ENCODE data around the gene AK2.
"Not testable (repeated sequence)": the region's sequence is repeated elsewhere in the genome, so short reads cannot be mapped to it uniquely, and the experiment has no call there.

The AK2 gene

DNA sequence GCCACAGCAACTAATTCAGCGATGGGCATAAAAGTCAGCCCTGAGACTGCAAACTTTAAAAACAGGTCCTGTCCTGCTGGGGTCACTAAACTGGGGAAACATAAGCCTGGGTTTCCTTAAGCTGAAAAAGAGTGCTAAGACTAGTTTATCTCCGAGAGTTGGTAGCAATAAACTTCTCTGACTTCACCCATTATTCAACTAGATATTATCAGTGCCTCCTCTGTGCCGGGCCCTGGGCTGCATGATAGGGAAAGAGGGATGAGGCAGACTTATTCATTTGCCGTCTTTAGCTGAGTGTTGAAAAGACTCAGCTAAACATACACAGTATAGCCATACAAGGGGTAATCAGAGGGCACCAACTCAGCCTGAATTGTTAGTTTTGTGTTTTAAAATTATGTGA is 33.0 kb downstream of the AK2 start:
- no peak for FAIRE-seq
- no peak for DNase-seq (ENCODE audit: extremely low spot score, insufficient read length, low read depth)

DNA sequence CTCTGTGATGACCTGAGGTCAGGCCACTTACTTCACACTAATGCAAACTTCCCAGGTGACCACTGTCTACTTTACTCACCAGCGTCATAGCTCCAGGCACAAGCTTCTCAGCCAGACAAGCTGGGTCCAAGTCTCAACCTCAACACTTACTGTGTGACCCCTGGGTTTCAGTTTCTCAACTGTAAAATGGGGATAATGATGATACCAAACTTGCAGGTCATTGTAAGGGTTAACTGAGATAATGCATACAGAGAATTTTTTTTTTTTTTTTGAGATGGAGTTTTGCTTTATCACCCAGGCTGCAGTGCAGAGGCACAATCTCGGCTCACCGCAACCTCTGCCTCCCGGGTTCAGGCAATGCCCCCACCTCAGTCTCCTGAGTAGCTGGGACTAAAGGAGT is 34.7 kb downstream of the AK2 start:
- DNase-seq (ENCODE audit: extremely low spot score, insufficient read length, low read depth) (no peak), FAIRE-seq (no peak)

DNA sequence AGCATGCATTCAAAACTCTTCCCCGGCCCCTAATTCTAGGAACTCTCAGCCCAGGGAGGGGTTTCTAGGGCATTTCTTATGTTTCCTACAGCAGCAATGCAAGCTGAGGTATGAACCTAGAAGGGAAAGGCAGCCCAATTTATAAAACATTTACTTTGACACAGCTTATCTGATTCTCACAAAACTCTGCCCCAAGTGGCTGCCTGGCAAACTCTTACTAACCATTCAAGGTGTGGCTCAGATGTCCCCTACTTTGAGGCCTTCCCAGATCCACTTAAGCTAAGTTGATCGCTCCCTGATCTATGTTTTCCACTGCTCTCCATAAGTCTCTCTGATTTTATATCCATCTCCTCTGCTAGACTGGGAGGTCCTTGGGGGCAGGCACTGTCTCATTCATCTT is 35.4 kb downstream of the AK2 start:
- DNase-seq (ENCODE audit: extremely low spot score, insufficient read length, low read depth): no peak
- peak; percentile 31 for FAIRE-seq

DNA sequence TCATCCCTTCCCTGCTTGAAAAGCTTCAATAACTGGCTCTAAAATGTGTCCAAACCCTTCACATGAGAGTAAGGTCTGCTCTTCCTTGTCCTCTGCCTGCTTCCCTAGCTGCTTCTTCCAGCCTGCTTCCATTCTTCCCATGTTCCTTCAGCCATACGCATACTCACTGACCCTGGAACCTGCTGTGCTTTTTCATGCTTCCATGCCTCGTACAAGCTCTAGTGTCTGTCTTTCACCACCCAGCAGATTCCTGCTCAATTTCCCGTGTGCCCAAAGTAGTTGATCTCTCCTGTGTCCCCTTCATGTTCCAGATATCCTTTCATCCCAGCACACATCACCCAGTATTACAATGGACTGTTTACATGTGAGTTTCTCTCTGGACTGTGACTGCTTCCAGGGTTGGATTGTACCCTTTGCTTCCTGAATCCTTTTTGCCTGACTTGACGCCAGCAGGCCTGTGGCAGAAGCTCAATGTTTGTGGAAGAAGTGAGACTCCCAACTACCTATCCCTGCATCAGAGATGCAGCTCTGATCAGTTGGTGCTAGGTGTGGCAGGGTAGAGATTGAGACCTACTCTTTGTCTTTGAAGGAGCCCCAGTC is 36.2 kb downstream of the AK2 start:
- FAIRE-seq (no peak), DNase-seq (ENCODE audit: extremely low spot score, insufficient read length, low read depth) (no peak)

DNA sequence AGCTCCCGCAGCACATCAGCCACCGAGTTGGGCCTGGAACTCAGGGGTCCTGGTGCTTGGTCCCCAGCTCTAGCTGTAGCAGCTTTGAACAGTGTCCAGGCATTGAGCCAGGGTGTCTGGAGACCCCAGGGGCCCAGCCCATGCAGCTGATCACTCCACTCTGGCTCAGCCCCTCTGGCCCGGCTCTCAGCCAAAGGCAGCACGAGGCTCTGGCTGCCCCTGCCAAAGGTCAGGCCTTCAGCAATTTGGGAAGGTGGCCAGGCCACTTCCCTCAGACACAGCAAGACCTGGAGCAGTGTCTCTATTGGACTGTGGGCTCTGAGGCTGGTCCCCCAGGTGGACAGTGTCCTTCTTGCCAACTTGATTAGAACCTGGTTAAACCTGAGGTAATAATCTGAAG is 37.7 kb downstream of the AK2 start:
- no peak for DNase-seq (ENCODE audit: extremely low spot score, insufficient read length, low read depth)
- FAIRE-seq: no peak

DNA sequence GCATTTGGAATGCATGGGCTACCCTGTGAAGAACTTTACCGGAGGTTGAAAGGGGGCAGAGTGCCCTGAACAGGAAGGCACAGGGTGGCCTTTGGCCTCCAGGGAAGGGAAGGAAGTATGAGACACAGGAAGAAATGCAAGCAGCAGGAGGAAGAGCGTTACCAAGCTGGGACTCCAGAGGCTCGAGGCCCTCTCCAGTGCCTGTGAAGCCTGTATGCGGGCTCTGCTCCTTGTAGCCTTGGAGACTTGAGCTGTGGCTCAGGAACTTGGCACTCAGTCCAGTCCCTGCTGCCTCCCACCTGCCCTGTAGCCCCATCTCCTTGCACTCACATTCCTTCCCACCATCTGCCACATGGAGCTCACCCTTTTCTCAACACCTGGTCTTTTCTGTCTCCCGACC is 38.6 kb downstream of the AK2 start:
- FAIRE-seq: no peak
- DNase-seq (ENCODE audit: extremely low spot score, insufficient read length, low read depth): no peak

DNA sequence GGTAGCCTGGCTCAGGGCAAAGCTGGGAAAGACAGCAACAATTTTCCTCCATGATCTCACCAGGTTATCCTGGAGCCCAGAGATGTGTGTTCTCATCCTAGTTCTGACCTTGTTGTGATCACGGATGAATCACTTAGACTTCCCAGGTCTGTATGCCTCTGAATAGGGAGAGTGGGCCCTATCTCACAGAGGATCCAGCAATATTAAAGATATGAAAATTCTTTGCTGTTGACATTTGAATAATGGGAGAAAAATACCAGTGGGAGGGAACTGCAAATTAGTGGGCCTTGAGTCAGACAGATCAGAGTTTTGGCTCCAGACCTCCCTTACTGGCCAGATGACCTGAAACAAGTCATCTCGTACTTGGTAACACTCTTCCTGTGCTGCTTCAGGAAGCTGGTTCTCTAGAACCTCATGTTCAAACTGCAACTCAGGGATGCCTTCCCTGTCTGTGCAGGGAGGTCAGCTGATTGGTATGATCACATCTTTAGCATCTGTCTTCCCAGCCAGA is 39.2 kb downstream of the AK2 start:
- no peak for FAIRE-seq
- no peak for DNase-seq (ENCODE audit: extremely low spot score, insufficient read length, low read depth)

DNA sequence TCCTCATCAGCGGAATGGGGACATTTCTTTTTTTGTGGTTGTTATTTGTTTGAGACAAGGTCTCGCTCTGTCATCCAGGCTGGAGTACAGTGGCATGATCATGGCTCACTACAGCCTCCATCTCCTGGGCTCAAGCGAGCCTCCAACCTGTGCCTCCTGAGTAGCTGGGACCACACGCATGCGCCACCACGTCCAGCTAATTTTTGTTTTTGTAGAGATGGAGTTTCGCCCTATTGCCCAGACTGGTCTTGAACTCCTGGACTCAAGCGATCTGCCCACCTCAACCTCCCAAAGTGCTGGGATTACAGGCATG is 43.4 kb downstream of the AK2 start:
- FAIRE-seq: peak; percentile 56
- not testable (repeated sequence) for DNase-seq (ENCODE audit: extremely low spot score, insufficient read length, low read depth)

DNA sequence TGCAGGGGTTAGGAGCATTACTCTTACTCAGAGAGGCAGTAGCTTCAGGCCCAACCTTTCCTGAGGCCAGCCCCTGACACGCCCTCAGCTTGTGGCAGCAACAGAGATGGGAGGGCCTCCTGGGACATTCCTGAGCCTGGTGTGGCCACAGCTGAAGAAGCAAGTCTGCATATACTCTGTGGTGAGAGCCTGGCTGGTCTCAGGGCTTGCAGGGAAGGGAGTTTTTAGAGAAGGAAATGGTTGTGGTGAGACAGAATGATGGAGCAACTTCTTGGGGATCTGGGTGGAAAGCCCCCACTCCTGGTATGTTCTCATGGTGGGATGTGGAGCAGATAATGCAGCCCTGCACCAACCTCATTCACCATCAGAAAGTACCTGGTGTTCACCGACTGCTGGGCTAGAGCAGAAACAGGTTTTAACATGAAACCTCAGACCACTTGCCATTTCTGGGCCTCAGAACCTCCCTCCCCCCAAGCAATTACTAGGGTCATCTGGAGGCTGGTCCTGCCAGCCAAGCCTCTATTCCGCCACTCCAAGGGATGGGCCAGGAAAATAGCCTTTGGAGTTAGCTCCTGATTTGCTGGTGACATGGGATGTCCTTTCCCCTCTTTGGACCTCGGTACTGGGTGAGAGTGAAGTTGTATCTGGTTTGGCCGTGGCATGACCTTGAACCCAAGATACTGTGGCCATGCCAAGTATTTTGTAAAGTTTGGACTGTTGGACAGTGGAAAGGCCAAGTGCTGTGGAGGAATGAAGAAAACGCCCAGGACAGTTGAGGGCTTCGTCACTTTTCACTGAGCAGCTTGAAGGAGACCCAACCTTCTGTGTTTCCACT is 44.0 kb downstream of the AK2 start:
- peak; percentile 66 for DNase-seq (ENCODE audit: extremely low spot score, insufficient read length, low read depth)
- peak; percentile 95 for FAIRE-seq

DNA sequence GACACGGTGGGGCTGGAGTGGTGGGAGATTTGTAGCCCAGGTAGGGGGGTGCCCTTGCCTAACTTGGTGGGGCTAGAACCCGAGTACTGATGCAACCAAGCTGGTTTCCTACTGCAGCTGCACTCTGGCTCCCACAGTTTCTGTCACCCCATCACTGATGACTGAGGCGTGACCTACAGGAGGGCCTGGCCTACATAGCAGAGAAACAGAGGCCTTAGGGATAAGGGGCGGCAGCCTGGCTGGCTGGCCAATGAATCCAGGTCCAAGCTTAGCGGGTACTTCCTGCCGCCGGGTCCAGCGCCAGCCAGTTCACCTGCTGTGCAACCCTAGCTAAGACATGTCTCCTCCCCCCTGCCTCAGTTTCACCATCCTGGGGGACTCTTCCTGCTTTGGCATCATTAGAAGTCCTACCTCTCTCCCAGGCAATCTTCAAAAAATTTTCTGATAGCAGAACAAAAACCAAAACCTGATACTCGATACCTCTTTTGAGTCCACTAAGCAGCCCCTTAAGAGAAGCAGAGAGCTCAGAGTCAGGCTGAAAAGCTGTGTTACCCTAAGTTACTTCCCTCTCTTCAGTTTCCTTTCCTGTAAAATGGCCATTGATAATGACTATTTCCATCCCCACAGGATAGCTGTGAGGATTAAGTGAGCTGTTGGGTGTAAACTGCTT is 44.7 kb downstream of the AK2 start:
- FAIRE-seq (no peak), DNase-seq (ENCODE audit: extremely low spot score, insufficient read length, low read depth) (no peak)

DNA sequence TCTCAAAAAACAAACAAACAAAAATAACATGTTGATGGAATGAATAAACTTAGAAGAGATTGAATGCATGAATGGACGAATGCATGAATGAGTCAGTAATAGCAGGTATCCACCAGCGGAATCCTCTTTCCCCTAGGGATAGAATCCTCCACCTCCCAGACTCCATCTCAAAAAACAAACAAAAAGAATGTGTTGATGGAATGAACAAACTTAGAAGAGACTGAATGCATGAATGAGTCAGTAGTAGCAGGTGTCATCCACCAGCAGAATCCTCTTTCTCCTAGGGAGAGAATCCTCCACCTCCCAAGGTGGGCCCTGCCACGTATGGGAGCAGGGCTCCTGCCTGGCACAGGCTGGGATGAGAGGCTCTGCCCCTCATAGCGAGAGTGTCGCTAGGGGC is 45.3 kb downstream of the AK2 start:
- DNase-seq (ENCODE audit: extremely low spot score, insufficient read length, low read depth) (no peak), FAIRE-seq (no peak)

DNA sequence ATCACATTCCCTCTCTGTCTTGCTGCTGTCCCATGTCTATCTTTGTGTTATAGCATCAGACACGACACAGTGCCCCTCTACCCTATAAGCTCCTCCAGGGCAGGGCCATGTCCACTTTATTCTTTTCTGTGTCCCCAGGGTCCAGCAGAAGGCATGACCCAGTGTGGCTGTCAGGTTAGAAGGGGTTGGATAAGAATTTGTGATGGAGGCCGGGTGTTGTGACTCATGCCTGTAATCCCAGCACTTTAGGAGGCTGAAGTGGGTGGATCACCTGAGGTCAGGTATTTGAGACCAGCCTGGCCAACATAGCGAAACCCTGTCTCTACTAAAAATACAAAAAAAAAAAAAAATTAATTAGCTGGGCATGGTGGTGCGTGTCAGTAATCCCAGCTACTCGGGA is 45.8 kb downstream of the AK2 start:
- no peak for DNase-seq (ENCODE audit: extremely low spot score, insufficient read length, low read depth)
- no peak for FAIRE-seq

DNA sequence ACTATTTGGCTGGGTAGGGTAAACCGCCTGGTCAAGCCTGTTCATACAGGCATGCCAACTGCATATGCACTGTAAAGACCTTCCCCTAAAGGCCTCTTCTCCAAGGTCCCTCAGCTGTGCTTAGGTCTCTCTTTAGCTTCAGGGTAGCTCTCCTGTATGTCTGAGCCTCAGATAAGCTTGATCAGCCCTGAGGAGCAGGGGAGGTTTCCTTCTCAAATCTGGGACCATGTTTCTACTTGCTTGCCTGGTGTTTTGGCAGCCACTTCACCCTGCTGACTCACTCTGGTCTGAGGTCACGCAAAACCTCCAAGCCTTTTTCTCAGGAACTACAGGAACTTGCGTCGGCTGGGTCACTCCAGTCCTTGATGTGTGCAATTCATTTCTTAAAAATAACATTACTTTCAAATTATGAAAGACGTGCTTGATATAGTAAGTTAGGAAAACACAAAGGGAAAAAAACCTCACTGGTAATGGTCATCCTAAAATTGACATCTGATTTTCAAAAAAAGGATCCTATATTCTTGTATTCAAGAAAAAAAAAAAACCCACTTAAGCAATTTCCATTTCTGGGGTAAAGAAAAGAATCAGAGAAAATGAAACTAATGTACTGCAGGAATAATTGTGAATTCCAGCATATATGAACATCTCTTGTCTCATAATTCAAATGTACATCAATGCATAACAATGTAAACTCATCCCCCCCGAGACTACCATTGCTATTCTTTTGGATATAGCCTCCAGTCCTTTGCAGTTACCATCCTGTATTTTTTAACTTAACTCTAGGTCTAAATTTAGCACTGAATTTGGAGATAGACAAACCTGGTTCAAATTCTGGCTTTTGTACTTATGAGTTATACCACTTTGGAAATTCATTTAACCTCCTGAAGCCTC is 47.3 kb downstream of the AK2 start:
- FAIRE-seq (no peak), DNase-seq (ENCODE audit: extremely low spot score, insufficient read length, low read depth) (no peak)

DNA sequence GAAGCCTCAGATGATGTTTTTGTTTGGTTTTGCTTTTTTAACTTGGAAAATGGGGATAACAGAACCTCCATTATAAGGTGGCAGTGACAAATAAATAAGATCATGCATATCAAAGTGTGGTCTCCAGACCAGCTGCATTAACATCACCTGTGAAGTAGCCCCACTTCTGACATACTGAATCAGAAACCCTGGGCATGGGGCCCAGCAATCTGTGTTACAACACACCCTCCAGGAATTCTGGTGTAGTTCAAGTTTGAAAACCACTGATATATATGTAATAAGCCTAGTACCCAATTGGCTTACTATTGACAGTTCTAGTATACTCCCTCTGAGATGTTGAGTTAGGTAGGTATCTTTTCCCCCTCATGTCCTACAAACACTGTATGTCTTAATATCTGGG is 48.0 kb downstream of the AK2 start:
- FAIRE-seq: no peak
- DNase-seq (ENCODE audit: extremely low spot score, insufficient read length, low read depth): no peak

DNA sequence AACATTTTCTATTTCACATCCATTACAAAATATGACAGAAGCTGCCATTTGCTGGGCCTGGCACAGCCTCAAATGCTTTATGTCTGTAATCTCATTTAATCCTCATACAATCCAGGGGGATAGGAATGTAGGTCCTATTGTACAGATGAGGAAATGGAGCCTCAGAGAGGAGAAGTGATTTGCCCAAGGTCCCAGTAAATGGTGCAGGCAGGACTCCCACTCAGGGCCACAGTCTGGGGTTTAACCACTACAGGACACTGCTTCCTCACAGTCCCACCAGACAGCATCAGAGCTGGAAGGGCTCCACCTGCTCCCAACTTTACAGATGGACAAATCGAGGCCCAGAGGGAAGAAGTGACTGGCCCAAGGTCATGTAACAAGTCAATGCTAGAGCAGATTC is 51.5 kb downstream of the AK2 start:
- FAIRE-seq (no peak), DNase-seq (ENCODE audit: extremely low spot score, insufficient read length, low read depth) (no peak)

DNA sequence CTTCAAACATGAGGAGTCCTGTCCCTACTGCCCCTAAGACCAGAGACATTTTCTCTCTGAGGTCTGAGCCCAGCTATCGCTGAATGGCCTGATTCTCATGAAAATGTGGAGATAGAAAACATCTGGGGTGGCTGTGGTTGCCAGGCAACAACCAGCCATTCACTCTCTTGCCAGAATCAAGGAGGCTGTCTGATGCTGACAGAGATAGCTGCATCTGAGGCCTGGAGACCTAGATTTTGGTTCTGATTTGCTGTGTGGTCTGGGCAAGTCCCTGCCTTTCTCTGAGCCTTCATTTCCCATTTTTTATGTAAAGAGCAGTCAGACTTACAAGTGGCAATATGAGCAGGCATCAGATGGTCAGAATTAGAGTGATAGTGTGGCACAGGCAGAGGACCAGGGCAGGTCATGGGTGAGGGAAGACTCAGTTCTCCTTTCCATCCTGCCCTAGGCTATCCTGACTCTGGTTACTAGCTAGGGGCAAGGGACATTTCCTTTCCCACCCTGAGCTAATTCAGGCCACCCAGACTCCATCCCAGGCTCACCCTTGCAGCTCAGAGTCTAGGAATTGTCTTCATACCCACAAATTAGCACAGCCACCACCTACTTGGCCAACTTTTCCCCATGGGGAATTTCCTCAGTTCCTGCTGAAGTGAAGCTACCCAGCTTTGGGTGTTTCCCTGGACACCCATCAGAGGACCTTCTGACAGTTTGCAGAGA is 52.1 kb downstream of the AK2 start:
- no peak for FAIRE-seq

DNA sequence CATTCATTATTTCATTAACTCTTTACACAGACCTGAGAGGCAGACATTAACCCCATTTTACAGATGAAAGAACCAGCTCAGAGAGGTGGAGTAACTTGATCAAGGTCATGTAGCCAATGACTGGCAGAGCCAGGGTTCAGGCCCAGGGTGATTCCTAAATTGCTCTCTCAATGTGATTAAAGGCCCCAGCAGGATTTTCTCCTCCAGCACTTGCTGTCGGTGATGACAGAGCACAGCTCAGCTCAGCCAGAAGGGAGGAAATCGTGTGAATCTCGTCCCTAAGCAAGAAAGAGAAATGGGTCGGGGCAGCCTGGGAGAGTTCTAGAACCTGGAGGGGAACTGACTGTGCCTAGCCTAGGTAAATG is 52.6 kb downstream of the AK2 start:
- FAIRE-seq (no peak), DNase-seq (ENCODE audit: extremely low spot score, insufficient read length, low read depth) (no peak)

More for the DNA sequence above, 52.1 kb downstream of the AK2 start:
- DNase-seq (ENCODE audit: extremely low spot score, insufficient read length, low read depth): no peak

DNA sequence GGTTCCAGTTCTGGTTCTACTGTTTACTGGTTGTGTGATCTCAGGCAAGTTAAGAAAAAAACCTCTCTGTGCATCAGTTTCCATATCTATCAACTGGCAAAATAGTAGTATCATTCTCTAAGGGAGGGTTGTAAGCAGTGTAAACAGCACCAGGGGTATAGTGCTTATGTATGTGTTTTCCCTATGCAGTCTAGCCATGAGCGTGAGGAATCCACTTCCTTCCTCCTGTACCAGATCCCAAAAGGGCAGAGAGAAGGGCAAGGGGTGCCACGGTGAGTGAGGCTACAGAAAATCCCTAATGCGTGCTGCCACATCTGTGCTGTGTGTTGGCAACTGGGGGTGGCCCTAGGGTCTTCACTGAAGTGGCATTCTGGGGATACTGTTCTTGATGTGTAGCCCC is 53.7 kb downstream of the AK2 start:
- FAIRE-seq: no peak
- DNase-seq (ENCODE audit: extremely low spot score, insufficient read length, low read depth): no peak

DNA sequence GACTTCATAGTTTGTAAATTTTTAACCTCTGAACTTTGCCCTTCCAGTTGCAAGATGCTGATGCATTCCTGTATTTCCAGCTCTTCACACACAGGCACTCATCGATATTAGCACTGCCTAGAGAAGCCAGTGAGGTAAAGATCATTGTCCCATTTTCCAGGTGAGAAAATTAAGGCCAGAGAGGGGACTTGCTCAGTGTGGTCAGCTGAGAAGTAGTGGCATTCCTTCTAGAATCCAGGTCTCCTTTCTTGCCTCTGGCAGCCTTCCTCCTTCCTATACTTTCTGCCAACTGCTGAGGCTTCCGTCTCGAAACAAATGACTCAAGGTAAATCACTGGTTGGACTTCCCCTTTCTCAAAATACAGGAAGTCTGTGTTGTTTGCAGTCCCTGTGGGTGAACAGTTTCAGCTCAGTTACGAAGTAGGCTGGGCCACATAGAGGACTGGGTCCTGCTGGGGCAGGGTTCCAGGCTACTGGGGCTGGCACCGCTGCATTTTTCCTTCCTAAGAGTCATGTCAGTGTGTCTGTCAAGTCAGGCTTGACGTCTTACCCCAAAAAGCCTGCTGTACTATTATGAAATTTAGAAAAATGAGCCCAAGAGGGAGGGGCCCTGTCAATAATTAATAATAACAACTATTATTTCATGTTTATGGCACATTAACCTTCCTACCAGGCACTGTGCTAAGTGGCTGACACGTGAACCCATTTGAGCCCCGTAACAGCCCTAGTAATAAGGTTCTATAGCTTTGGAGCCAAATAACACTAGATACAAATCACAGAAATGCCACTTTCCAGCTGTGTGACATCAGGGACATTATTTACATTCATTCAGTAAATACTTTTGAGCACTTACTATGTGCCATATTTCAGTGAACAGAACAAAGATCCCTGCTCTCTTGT is 55.4 kb downstream of the AK2 start:
- DNase-seq (ENCODE audit: extremely low spot score, insufficient read length, low read depth): peak; percentile 68
- peak; percentile 98 for FAIRE-seq
